Measurements from ENCODE around the gene LRRC8E. TPM values are rescaled to one million over a fixed set of nuclear protein-coding genes. Genes with fewer than 3 reads are reported as not detected.

Gene LRRC8E
- total RNA-seq, 1 experiment from 2014 or later, result 3.0 TPM

GRCh38 chr19:7903244-7904073, 15.1 kb downstream of the LRRC8E start, which contains the start of gene MAP2K7 (continued):
- TF ChIP-seq AFF4 (CRISPR knock-in tag; IDR thresholded peaks at IDR 0.05; ENCODE audit: borderline replicate concordance), result no peak
- no peak for TF ChIP-seq NFATC4 (CRISPR knock-in tag; IDR thresholded peaks at IDR 0.05)
- no peak for TF ChIP-seq GRHL2 (CRISPR knock-in tag; IDR thresholded peaks at IDR 0.05; ENCODE audit: insufficient replicate concordance, severe bottlenecking)
- TF ChIP-seq FOXJ3 (CRISPR knock-in tag; IDR thresholded peaks at IDR 0.05; ENCODE audit: borderline replicate concordance), result no peak
- TF ChIP-seq ZNF396 (CRISPR knock-in tag; IDR thresholded peaks at IDR 0.05; ENCODE audit: borderline replicate concordance), result no peak
- no peak for TF ChIP-seq AR (CRISPR knock-in tag; IDR thresholded peaks at IDR 0.05)
- TF ChIP-seq CREB1 (CRISPR knock-in tag; IDR thresholded peaks at IDR 0.05), result peak; percentile 90; the same call in 1 of the 2 replicates
- TF ChIP-seq E2F4 (CRISPR knock-in tag; IDR thresholded peaks at IDR 0.05; ENCODE audit: borderline replicate concordance, low read depth), result 0 out of 2 replicates have a peak, but pooled peaks have one; percentile 18
- TF ChIP-seq ATF1 (CRISPR knock-in tag; IDR thresholded peaks at IDR 0.05), result peak; percentile 42; the same call in 1 of the 2 replicates
- no peak for TF ChIP-seq ZNF219 (CRISPR knock-in tag; IDR thresholded peaks at IDR 0.05; ENCODE audit: borderline replicate concordance)
- no peak for TF ChIP-seq ZNF425 (CRISPR knock-in tag; conservative IDR thresholded peaks at IDR 0.05)
- peak; percentile 77 for TF ChIP-seq GABPB1 (CRISPR knock-in tag; IDR thresholded peaks at IDR 0.05)
- no peak for TF ChIP-seq ZNF671 (CRISPR knock-in tag; IDR thresholded peaks at IDR 0.05)
- TF ChIP-seq FOXP1 (CRISPR knock-in tag; IDR thresholded peaks at IDR 0.05; ENCODE audit: borderline replicate concordance), result peak; percentile 95
- TF ChIP-seq ZNF532 (CRISPR knock-in tag; IDR thresholded peaks at IDR 0.05; ENCODE audit: borderline replicate concordance), result no peak
- no peak for TF ChIP-seq PRRX2 (CRISPR knock-in tag; IDR thresholded peaks at IDR 0.05)
- TF ChIP-seq ATF2 (CRISPR knock-in tag; IDR thresholded peaks at IDR 0.05; ENCODE audit: borderline replicate concordance, low read depth), result no peak; the same call in 1 of the 2 replicates
- TF ChIP-seq JAZF1 (CRISPR knock-in tag; IDR thresholded peaks at IDR 0.05), result no peak
- peak; percentile 14; the same call in 1 of the 2 replicates for TF ChIP-seq CREM (CRISPR knock-in tag; IDR thresholded peaks at IDR 0.05)
- peak; percentile 69; the same call in 1 of the 2 replicates for TF ChIP-seq ATF3 (CRISPR knock-in tag; conservative IDR thresholded peaks at IDR 0.05)
- TF ChIP-seq ZNF317 (CRISPR knock-in tag; IDR thresholded peaks at IDR 0.05; ENCODE audit: borderline replicate concordance, low read depth), result no peak

All from WTC11 (cell line).